K562 (cell line): Measurements from ENCODE around the gene BCAS3. TPM values are rescaled to one million over a fixed set of nuclear protein-coding genes. Genes with fewer than 3 reads are reported as not detected.

Experiments
- ATAC-seq: fragments of 200-7000 bp; cut with Tn5 transposase; 3 replicates; pipeline ENCODE4 v1.9.1; 2020; ENCODE audit warnings: moderate library complexity
- BruUV-seq: library from RNA; stranded (reverse); fragments of 400-500 nt; replicated peaks from 2 replicates; lab custom pipeline; 2021; lab: Mats Ljungman, UMichigan
- CTCF ChIA-PET: fragments of 300-600 bp; formaldehyde crosslinking; extraction: SDS; loops from one replicate; lab custom pipeline; 2021; ENCODE audit warnings: low intra/inter-chr PET ratio; lab: Yijun Ruan, JAX
- POLR2A ChIA-PET: fragments of 300-600, 350-650 bp; sonication (Branson Sonifier 250); formaldehyde crosslinking; extraction: SDS; loops from one replicate; lab custom pipeline; 2021; ENCODE audit warnings: antibody characterized with exemption, inconsistent platforms; lab: Yijun Ruan, JAX
- DNase-seq, 4 experiments: peaks; one replicate each; pipeline versions ENCODE4 v3.0.0 to v3.0.0-alpha.2; 2011 to 2018; ENCODE audit warnings: low spot score in 3 of 4, mixed read lengths in 3 of 4; ENCODE audit errors: extremely low read depth in 1 of 4
- FAIRE-seq: peaks from 2 replicates; lab custom pipeline; 2011; peaks lifted over from hg19 to GRCh38; lab: Jason Lieb, UNC
- H2AFZ ChIP-seq: 2 replicates; pipeline ENCODE4 v1.6.0; 2011; ENCODE audit warnings: low read depth, low read length, control low read depth, inconsistent platforms
- H3K27ac ChIP-seq: fragments of 200-600 bp; 3 replicates; pipeline ENCODE4 v1.8.0; 2011; ENCODE audit warnings: low read depth, mild to moderate bottlenecking, control low read depth, inconsistent platforms, low read length, moderate library complexity, mixed read lengths; ENCODE audit errors: extremely low read depth
- H3K27me3 ChIP-seq, 2 experiments: fragments of 300-600 bp in 1 of 2; 2 replicates in 1 of 2; 3 replicates in 1 of 2; pipeline versions ENCODE4 v1.6.0 to v1.8.0; 2011; ENCODE audit warnings: inconsistent platforms in 2 of 2, low read length in 2 of 2, mild to moderate bottlenecking in 1 of 2, mixed read lengths in 1 of 2, moderate library complexity in 1 of 2; ENCODE audit not compliant: control insufficient read depth in 2 of 2, insufficient read depth in 2 of 2
- H3K36me3 ChIP-seq: fragments of 300-600 bp; 3 replicates; pipeline ENCODE4 v1.8.0; 2011; ENCODE audit warnings: mild to moderate bottlenecking, low read length, inconsistent platforms; ENCODE audit not compliant: control insufficient read depth, insufficient read depth
- H3K4me1 ChIP-seq, 2 experiments: fragments of 200-600 bp in 1 of 2; replicated peaks in 1 of 2; 2 replicates in 1 of 2; 3 replicates in 1 of 2; pipeline versions ENCODE4 v1.5.1 to v1.8.0; 2011; ENCODE audit warnings: inconsistent platforms in 2 of 2, low read length in 2 of 2, mild to moderate bottlenecking in 1 of 2, mixed read lengths in 1 of 2, moderate library complexity in 1 of 2; ENCODE audit not compliant: control insufficient read depth in 2 of 2, insufficient read depth in 2 of 2
- H3K4me2 ChIP-seq: 2 replicates; pipeline ENCODE4 v1.6.1; 2011; ENCODE audit warnings: low read length, control low read depth, inconsistent platforms, mixed read lengths; ENCODE audit not compliant: insufficient read depth
- H3K4me3 ChIP-seq: fragments of 200-600 bp; sonication (generic), shearing (Covaris generic); 2 replicates; pipeline ENCODE4 v1.5.1; 2016; ENCODE audit warnings: control low read depth, inconsistent platforms
- H3K79me2 ChIP-seq: fragments of 200-600 bp; 3 replicates; pipeline ENCODE4 v1.8.0; 2011; ENCODE audit warnings: low read length, inconsistent platforms; ENCODE audit not compliant: control insufficient read depth, insufficient read depth
- H3K9ac ChIP-seq, 2 experiments: 2 replicates each; pipeline versions ENCODE4 v1.6.0 to v1.6.1; 2011; ENCODE audit warnings: low read depth in 2 of 2, low read length in 2 of 2, control low read depth in 1 of 2, inconsistent platforms in 1 of 2, mild to moderate bottlenecking in 1 of 2, mixed read lengths in 1 of 2; ENCODE audit not compliant: insufficient read depth in 1 of 2
- H3K9me1 ChIP-seq: one replicate; pipeline ENCODE4 v1.6.0; 2011; ENCODE audit warnings: inconsistent platforms, mild to moderate bottlenecking, low read length, moderate library complexity; ENCODE audit not compliant: control insufficient read depth, insufficient read depth
- H3K9me3 ChIP-seq: replicated peaks from 2 replicates; pipeline ENCODE4 v1.5.1; 2011; ENCODE audit warnings: low read depth, low read length, inconsistent platforms; ENCODE audit not compliant: control insufficient read depth, insufficient read depth
- H4K20me1 ChIP-seq: replicated peaks from 2 replicates; pipeline ENCODE4 v1.6.1; 2011; ENCODE audit warnings: low read length, inconsistent platforms, mixed read lengths; ENCODE audit not compliant: control insufficient read depth, insufficient read depth
- EWSR1 ChIP-seq: fragments of 450-650 bp; IDR thresholded peaks from 2 replicates; pipeline ENCODE4 v1.6.1; 2018; ENCODE audit warnings: borderline replicate concordance, mild to moderate bottlenecking, low read depth, moderate library complexity; ENCODE audit not compliant: partially characterized antibody
- RAD21 ChIP-seq, 2 experiments: fragments of 250-450 bp in 1 of 2; fragments of 450-650 bp in 1 of 2; sonication (Bioruptor Pico) in 1 of 2; formaldehyde crosslinking in 1 of 2; IDR thresholded peaks in 1 of 2; conservative IDR thresholded peaks in 1 of 2; 2 replicates each; pipeline versions ENCODE4 v1.4.0 to v1.8.0; 2020 to 2022; ENCODE audit warnings: mild to moderate bottlenecking in 2 of 2, moderate library complexity in 1 of 2
- REST ChIP-seq, 2 experiments: fragments of 450-650 bp; formaldehyde crosslinking in 1 of 2; IDR thresholded peaks; 2 replicates each; pipeline versions ENCODE4 v1.4.0 to v1.6.1; 2014 to 2020; ENCODE audit warnings: mild to moderate bottlenecking in 2 of 2, borderline replicate concordance in 1 of 2, low read depth in 1 of 2
- RFX1 ChIP-seq: fragments of 450-650 bp; IDR thresholded peaks from 2 replicates; pipeline ENCODE4 v1.6.1; 2016; ENCODE audit warnings: mild to moderate bottlenecking, moderate library complexity
- SMC3 ChIP-seq: conservative IDR thresholded peaks from 2 replicates; pipeline ENCODE4 v1.6.1; 2011; ENCODE audit warnings: low read depth, low read length, improper control_type of control experiment; ENCODE audit not compliant: insufficient read depth
- STAT5A ChIP-seq: IDR thresholded peaks from 2 replicates; pipeline ENCODE4 v1.6.1; 2012; ENCODE audit warnings: low read length, inconsistent platforms, borderline replicate concordance
- ZBTB11 ChIP-seq, 3 experiments: fragments of 200-800 bp in 1 of 3; fragments of 250-450 bp in 1 of 3; fragments of 450-650 bp in 1 of 3; sonication (Bioruptor Pico) in 1 of 3; sonication (Bioruptor generic) in 1 of 3; formaldehyde crosslinking in 1 of 3; IDR thresholded peaks; 2 replicates each; pipeline versions ENCODE4 v1.6.1 to v1.8.0; 2016 to 2022; ENCODE audit warnings: mild to moderate bottlenecking in 2 of 3, missing genetic modification characterization in 2 of 3, missing compliant biosample characterization in 1 of 3, moderate library complexity in 1 of 3
- ZNF134 ChIP-seq: fragments of 250-450 bp; sonication (Bioruptor Pico); conservative IDR thresholded peaks from 2 replicates; pipeline ENCODE4 v1.4.0; 2020
- ZNF589 ChIP-seq: fragments of 200-800 bp; sonication (Bioruptor generic); IDR thresholded peaks from 2 replicates; pipeline ENCODE4 v1.6.1; 2016; ENCODE audit warnings: low read depth, missing genetic modification characterization, missing compliant biosample characterization
- WGBS: fragments of 100-300 bp; shearing (Covaris generic); methylation state at CpG from one replicate; pipeline ENCODE4 v1.1.6; 2016; ENCODE audit warnings: low coverage, mixed read lengths; ENCODE audit not compliant: insufficient coverage; ENCODE audit errors: missing lambda C conversion rate; 5-methylcytosine and 5-hydroxymethylcytosine counted together
- in situ Hi-C: fragments of 300-500 bp; cut with MboI; formaldehyde crosslinking; loops from 4 replicates; pipeline ENCODE4 v1.15.0; 2018; ENCODE audit warnings: inconsistent platforms, mixed read lengths
- intact Hi-C: fragments of 100-400 bp; cut with micrococcal nuclease; formaldehyde crosslinking; loops from 2 replicates; pipeline ENCODE4 v1.14.2; 2022
- polyA plus RNA-seq, 8 experiments: library from polyadenylated mRNA; depleted of rRNA in 4 of 8; stranded (reverse) in 5 of 8; unstranded in 3 of 8; fragments of >200 nt; fragmentation: Nextera tagmentation in 2 of 8; fragmentation: Illumina TruSeq in 1 of 8; extraction: Ambion mirVana in 2 of 8; extraction: Trizol in 1 of 8; gene quantifications; 2 replicates each; pipeline versions ENCODE4 v1.2.1 to v1.2.3, GENCODE V29; 2011 to 2014; ENCODE audit warnings: inconsistent platforms in 1 of 8, missing spikeins in 1 of 8
- total RNA-seq, 7 experiments: library from RNA; depleted of rRNA in 6 of 7; stranded (reverse); fragments of >200 nt in 6 of 7; fragmentation: Illumina TruSeq in 2 of 7; extraction: Trizol in 2 of 7; gene quantifications; 2 replicates each; pipeline versions ENCODE4 v1.2.1 to v1.2.3, GENCODE V29; 2011 to 2021; ENCODE audit warnings: low replicate concordance in 1 of 7

BCAS3 gene
- total and polyA plus RNA-seq, 9 of the 15 experiments (the other 6 are each of a cell fraction or from before 2014, with no cell fraction given) = 1.9 to 5.5 (median 3.5) TPM

DNA sequence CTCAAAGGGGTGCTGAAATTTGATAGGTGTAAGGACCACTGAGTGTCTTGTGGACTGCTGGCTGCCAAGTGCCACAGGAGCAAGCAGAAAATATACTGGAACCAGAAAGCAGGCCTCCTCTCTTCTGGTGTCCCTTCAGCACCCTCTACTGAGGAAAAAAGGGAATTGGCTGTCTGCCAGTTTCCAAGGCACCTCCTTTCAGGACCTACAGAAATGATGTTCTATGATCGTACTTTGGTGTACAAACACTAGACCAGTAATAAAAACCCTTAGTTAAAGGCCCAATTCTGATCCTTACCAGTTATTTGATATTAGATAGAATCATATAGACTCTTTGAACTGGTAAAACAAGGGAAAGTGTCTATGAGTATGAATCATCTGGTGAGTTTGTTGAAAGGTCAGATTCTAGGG is 35.8 kb upstream of the BCAS3 start:
- no peaks in the 10 kb centered on the region for H3K9me1 ChIP-seq
- no peaks in the 10 kb centered on the region for H3K27me3 ChIP-seq
- in situ Hi-C loops = loop anchor here (10.0 kb wide), 1 partner anchor 537 kb away; no protein-coding TSS in a partner anchor
- H3K4me2 ChIP-seq = no peak overlapping the region
- no peaks in the 10 kb centered on the region for H3K9me3 ChIP-seq
- FAIRE-seq = peak; percentile 71
- CTCF ChIA-PET = interaction anchor here (0.6 to 0.9 kb wide), 2 partner anchors 34 to 498 kb away, joined by 3 to 4 read pairs; no protein-coding TSS in a partner anchor
- POLR2A ChIA-PET = no interaction called here
- DNase-seq = peak; percentile 70 to 89 (median 72)
- no peaks in the 10 kb centered on the region for H3K4me1 ChIP-seq
- 36% methylated on average over 1 of the region's 1 CpG for WGBS
- intact Hi-C loops = no loop called here
- no TSS peak for BruUV-seq
- H3K79me2 ChIP-seq = peaks cover 18% of the 10 kb centered on the region; the same call in 2 of the 3 replicates
- H3K9ac ChIP-seq = no peak overlapping the region
- H3K36me3 ChIP-seq = peaks cover 11% of the 10 kb centered on the region; the same call in 2 of the 3 replicates
- no peak overlapping the region for H3K27ac ChIP-seq
- H4K20me1 ChIP-seq = no peaks in the 10 kb centered on the region
- no peak overlapping the region for H3K4me3 ChIP-seq
- no peak overlapping the region for H2AFZ ChIP-seq
- ATAC-seq = peak; percentile 94
- TF ChIP-seq EWSR1 (peak; percentile 24), ZBTB11 (CRISPR knock-in tag; IDR thresholded peaks at IDR 0.05) (peak in 1 of 3 experiments; percentile 66; a peak in 2 of 6 replicates), REST (IDR thresholded peaks at IDR 0.05; ENCODE audit: borderline replicate concordance) (peak; percentile 52; the same call in 1 of the 2 replicates), REST (CRISPR knock-in tag; IDR thresholded peaks at IDR 0.05; ENCODE audit: low read depth) (no peak), ZNF134 (no peak), SMC3 (0 out of 2 replicates have a peak, but pooled peaks have one; percentile 32), RAD21 (CRISPR knock-in tag; conservative IDR thresholded peaks at IDR 0.05 in 1 of 2, IDR thresholded peaks at IDR 0.05 in 1 of 2) (peak; percentile 48 to 69), RFX1 (0 out of 2 replicates have a peak, but pooled peaks have one; percentile 10), ZNF589 (CRISPR knock-in tag) (no peak), STAT5A (no peak)
